Endothelial cell of umbilical vein (primary cell): ENCODE results near the gene GNB1.

Experiments
- CTCF ChIP-seq, 2 donors: IDR thresholded peaks; 1 replicate in 1 of 2; 2 replicates in 1 of 2; pipeline ENCODE4 v1.5.1; 2011; ENCODE audit warnings: low read length in 2 of 2, mild to moderate bottlenecking in 2 of 2, moderate library complexity in 2 of 2, control low read depth in 1 of 2, inconsistent platforms in 1 of 2, low read depth in 1 of 2; ENCODE audit not compliant: insufficient read depth in 1 of 2; ENCODE audit errors: extremely low read depth in 1 of 2
- EZH2 ChIP-seq: IDR thresholded peaks from 2 replicates; pipeline ENCODE4 v1.6.1; 2012; ENCODE audit warnings: borderline replicate concordance, low read depth, mild to moderate bottlenecking, moderate library complexity, low read length, inconsistent platforms; ENCODE audit not compliant: severe bottlenecking
- GATA2 ChIP-seq: IDR thresholded peaks from 2 replicates; pipeline ENCODE4 v1.7.0; 2011; ENCODE audit warnings: low read depth, mild to moderate bottlenecking, moderate library complexity, mixed read lengths, low read length; ENCODE audit not compliant: insufficient read length, insufficient read depth
- JUN ChIP-seq: IDR thresholded peaks from 2 replicates; pipeline ENCODE4 v1.6.1; 2011; ENCODE audit warnings: borderline replicate concordance, low read depth; ENCODE audit not compliant: insufficient read length, insufficient read depth
- MAX ChIP-seq: IDR thresholded peaks from 2 replicates; pipeline ENCODE4 v1.6.1; 2011; ENCODE audit not compliant: insufficient read depth, insufficient read length
- MYC ChIP-seq: IDR thresholded peaks from one replicate; pipeline ENCODE4 v1.6.1; 2011; ENCODE audit warnings: mild to moderate bottlenecking, low read depth, low read length
- POLR2A ChIP-seq: IDR thresholded peaks from 2 replicates; pipeline ENCODE4 v1.6.1; 2012; ENCODE audit warnings: low read depth, mild to moderate bottlenecking, control low read depth, low read length
- POLR2AphosphoS5 ChIP-seq: IDR thresholded peaks from 2 replicates; pipeline ENCODE4 v1.6.1; 2012; ENCODE audit warnings: low read depth, mild to moderate bottlenecking, control low read depth, low read length, moderate library complexity; ENCODE audit not compliant: insufficient read depth

- TF ChIP-seq EZH2 = no peak
- TF ChIP-seq CTCF (IDR thresholded peaks at IDR 0.05; ENCODE audit: extremely low read depth in 1 of 2, insufficient read depth in 1 of 2, low read depth in 1 of 2, low read length in 2 of 2) = no peak
- TF ChIP-seq MAX = no peak
- no peak for TF ChIP-seq POLR2A
- TF ChIP-seq POLR2AphosphoS5 = no peak
- TF ChIP-seq GATA2 = no peak
- no peak for TF ChIP-seq JUN
- TF ChIP-seq MYC = no peak
These were observed 29.6 kb downstream of the GNB1 start for GRCh38 chr1:1861339-1861730.
